A549 (cell line): Measurements from ENCODE around the gene ACTR1A.

ENCODE experiments used
- CBX2 ChIP-seq: fragments of 200-600 bp; sonication (generic); IDR thresholded peaks from 2 replicates; pipeline ENCODE4 v1.6.1; 2016; ENCODE audit warnings: low read depth, mild to moderate bottlenecking, borderline replicate concordance
- TF ChIP-seq, protein P1 (sequence below): fragments of >200 bp; sonication (Bioruptor Twin); formaldehyde crosslinking; IDR thresholded peaks from 3 replicates; pipeline ENCODE4 v1.5.1; 2016
- TF ChIP-seq, protein P2 (sequence below): IDR thresholded peaks from 2 replicates; pipeline ENCODE4 v1.6.1; 2012

DNA sequence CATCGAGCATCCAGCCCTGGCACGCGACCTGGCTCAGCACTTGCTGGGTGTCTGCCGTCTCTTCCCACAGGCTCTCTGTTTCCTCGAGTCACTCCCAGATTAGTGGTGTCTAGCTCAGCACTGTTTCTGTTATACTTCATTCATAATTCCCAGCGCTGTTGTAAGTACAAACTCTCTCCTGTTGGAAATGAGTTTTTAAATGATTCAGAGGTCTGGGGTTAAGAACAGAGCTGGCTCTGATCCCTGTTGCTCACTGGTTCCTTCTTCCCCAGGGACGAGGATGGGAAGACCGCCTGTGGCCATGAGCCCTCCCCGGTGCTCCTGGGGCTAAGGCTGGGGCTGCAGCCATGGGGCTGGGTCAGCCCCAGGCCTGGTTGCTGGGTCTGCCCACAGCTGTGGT, 33.8 kb downstream of the ACTR1A start:
- TF ChIP-seq, protein P1, sequence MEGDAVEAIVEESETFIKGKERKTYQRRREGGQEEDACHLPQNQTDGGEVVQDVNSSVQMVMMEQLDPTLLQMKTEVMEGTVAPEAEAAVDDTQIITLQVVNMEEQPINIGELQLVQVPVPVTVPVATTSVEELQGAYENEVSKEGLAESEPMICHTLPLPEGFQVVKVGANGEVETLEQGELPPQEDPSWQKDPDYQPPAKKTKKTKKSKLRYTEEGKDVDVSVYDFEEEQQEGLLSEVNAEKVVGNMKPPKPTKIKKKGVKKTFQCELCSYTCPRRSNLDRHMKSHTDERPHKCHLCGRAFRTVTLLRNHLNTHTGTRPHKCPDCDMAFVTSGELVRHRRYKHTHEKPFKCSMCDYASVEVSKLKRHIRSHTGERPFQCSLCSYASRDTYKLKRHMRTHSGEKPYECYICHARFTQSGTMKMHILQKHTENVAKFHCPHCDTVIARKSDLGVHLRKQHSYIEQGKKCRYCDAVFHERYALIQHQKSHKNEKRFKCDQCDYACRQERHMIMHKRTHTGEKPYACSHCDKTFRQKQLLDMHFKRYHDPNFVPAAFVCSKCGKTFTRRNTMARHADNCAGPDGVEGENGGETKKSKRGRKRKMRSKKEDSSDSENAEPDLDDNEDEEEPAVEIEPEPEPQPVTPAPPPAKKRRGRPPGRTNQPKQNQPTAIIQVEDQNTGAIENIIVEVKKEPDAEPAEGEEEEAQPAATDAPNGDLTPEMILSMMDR: no peak
- TF ChIP-seq CBX2: no peak
- TF ChIP-seq, protein P2, sequence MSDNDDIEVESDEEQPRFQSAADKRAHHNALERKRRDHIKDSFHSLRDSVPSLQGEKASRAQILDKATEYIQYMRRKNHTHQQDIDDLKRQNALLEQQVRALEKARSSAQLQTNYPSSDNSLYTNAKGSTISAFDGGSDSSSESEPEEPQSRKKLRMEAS: no peak
